A673 (cell line): Measurements from ENCODE around the gene SPINT1. TPM values are rescaled to one million over a fixed set of nuclear protein-coding genes. Genes with fewer than 3 reads are reported as not detected.

Experiments used
- BruUV-seq: library from RNA; stranded (reverse); fragments of 400-500 nt; replicated peaks from 2 replicates; lab custom pipeline; 2021; lab: Mats Ljungman, UMichigan
- CTCF ChIA-PET: fragments of 300-600 bp; sonication (Branson Sonifier 250); formaldehyde crosslinking; loops from one replicate; lab custom pipeline; 2022; ENCODE audit warnings: antibody characterized with exemption; lab: Charles Lee
- POLR2A ChIA-PET: fragments of 300-600 bp; sonication (Branson Sonifier 250); formaldehyde crosslinking; loops from one replicate; lab custom pipeline; 2022; ENCODE audit warnings: antibody characterized with exemption; ENCODE audit not compliant: low non-redundant PET; lab: Charles Lee
- DNase-seq: peaks from one replicate; pipeline ENCODE4 v3.0.0-alpha.2; 2015; ENCODE audit warnings: low spot score
- H3K27ac ChIP-seq: fragments of 200-600 bp; sonication (generic); 2 replicates; pipeline ENCODE4 v1.5.1; 2016; ENCODE audit warnings: mixed run types, low read depth, mild to moderate bottlenecking, mixed read lengths, antibody characterized with exemption, low read length; ENCODE audit not compliant: poor library complexity, severe bottlenecking
- H3K27me3 ChIP-seq: fragments of 200-600 bp; sonication (generic); replicated peaks from 2 replicates; pipeline ENCODE4 v1.6.1; 2017; ENCODE audit warnings: mixed run types, low read depth, mild to moderate bottlenecking, mixed read lengths, antibody characterized with exemption, low read length; ENCODE audit not compliant: insufficient read depth, poor library complexity
- H3K36me3 ChIP-seq: fragments of 200-600 bp; sonication (generic); 2 replicates; pipeline ENCODE4 v1.6.1; 2016; ENCODE audit warnings: mixed run types, mild to moderate bottlenecking, mixed read lengths, antibody characterized with exemption, low read length; ENCODE audit not compliant: insufficient read depth, poor library complexity, severe bottlenecking
- H3K4me1 ChIP-seq: fragments of 200-600 bp; sonication (generic); 2 replicates; pipeline ENCODE4 v1.6.1; 2017; ENCODE audit warnings: mixed run types, mild to moderate bottlenecking, mixed read lengths, antibody characterized with exemption, low read length; ENCODE audit not compliant: insufficient read depth, poor library complexity, severe bottlenecking
- H3K4me3 ChIP-seq: fragments of 200-600 bp; sonication (generic); 2 replicates; pipeline ENCODE4 v1.5.1; 2016; ENCODE audit warnings: low read depth, mixed run types, mild to moderate bottlenecking, mixed read lengths, low read length; ENCODE audit not compliant: poor library complexity, severe bottlenecking
- H3K9me3 ChIP-seq: fragments of 200-600 bp; sonication (generic); 2 replicates; pipeline ENCODE4 v1.6.1; 2016; ENCODE audit warnings: mixed run types, low read depth, mild to moderate bottlenecking, mixed read lengths, antibody characterized with exemption, low read length; ENCODE audit not compliant: poor library complexity, severe bottlenecking
- CTCF ChIP-seq: fragments of 300-800, 200-600 bp; sonication (generic); conservative IDR thresholded peaks from 2 replicates; pipeline ENCODE4 v1.5.1; 2017; ENCODE audit warnings: low read depth, mild to moderate bottlenecking, antibody characterized with exemption, low read length, moderate library complexity, mixed read lengths
- EZH2 ChIP-seq: fragments of 200-600 bp; sonication (generic); IDR thresholded peaks from 2 replicates; pipeline ENCODE4 v1.6.1; 2017; ENCODE audit warnings: borderline replicate concordance, low read depth, mild to moderate bottlenecking, mixed read lengths, antibody characterized with exemption, low read length; ENCODE audit not compliant: poor library complexity, severe bottlenecking
- intact Hi-C: fragments of 100-400 bp; cut with micrococcal nuclease; formaldehyde crosslinking; loops from one replicate; pipeline ENCODE4 v1.10.0; 2022; ENCODE audit not compliant: unreplicated experiment
- total RNA-seq: library from RNA; stranded (reverse); gene quantifications from 2 replicates; pipeline ENCODE4 v1.2.3, GENCODE V29; 2021

SPINT1 gene
- total RNA-seq, 1 experiment from 2014 or later, result 1.9 TPM

- POLR2A ChIA-PET, result no interaction called here
- no peaks in the 10 kb centered on the region for H3K4me1 ChIP-seq
Measured at GRCh38 chr15:40819048-40819447, 24.8 kb upstream of the SPINT1 start.

GRCh38 chr15:40821195-40821594 is 22.7 kb upstream of the SPINT1 start:
- BruUV-seq, result no TSS peak
- POLR2A ChIA-PET, result no interaction called here
- no peaks in the 10 kb centered on the region for H3K27me3 ChIP-seq
- CTCF ChIA-PET, result no interaction called here
- intact Hi-C loops, result no loop called here
- no peak for DNase-seq
- H3K27ac ChIP-seq, result no peak overlapping the region
- H3K4me3 ChIP-seq, result no peak overlapping the region
- H3K36me3 ChIP-seq, result no peaks in the 10 kb centered on the region
- H3K9me3 ChIP-seq, result no peaks in the 10 kb centered on the region
- H3K4me1 ChIP-seq, result no peaks in the 10 kb centered on the region
- TF ChIP-seq CTCF, result no peak

More at GRCh38 chr15:40819048-40819447, 24.8 kb upstream of the SPINT1 start:
- intact Hi-C loops, result no loop called here
- Histone ChIP-seq H3K36me3 (no peaks in the 10 kb centered on the region), H3K27me3 (no peaks in the 10 kb centered on the region), H3K9me3 (no peaks in the 10 kb centered on the region), H3K4me3 (no peak overlapping the region), H3K27ac (no peak overlapping the region)
- BruUV-seq, result no TSS peak
- DNase-seq, result no peak
- CTCF ChIA-PET, result interaction anchor here (0.6 kb wide), 1 partner anchor 487 kb away, joined by 3 read pairs; no protein-coding TSS in a partner anchor
- TF ChIP-seq CTCF (no peak), EZH2 (no peak)

- Histone ChIP-seq H3K36me3 (no peaks in the 10 kb centered on the region), H3K4me1 (no peaks in the 10 kb centered on the region), H3K9me3 (no peaks in the 10 kb centered on the region), H3K4me3 (no peak overlapping the region), H3K27me3 (no peaks in the 10 kb centered on the region), H3K27ac (no peak overlapping the region)
- no TSS peak for BruUV-seq
- intact Hi-C loops, result no loop called here
- no peak for DNase-seq
- CTCF ChIA-PET, result no interaction called here
- TF ChIP-seq EZH2, result no peak
- no peak for TF ChIP-seq CTCF
- POLR2A ChIA-PET, result no interaction called here
Measured at GRCh38 chr15:40823572-40824343, 20.1 kb upstream of the SPINT1 start.
